ENCODE measurements around the gene CDK16. TPM values are rescaled to one million over a fixed set of nuclear protein-coding genes. Genes with fewer than 3 reads are reported as not detected.

The CDK16 gene
- polyA plus RNA-seq, 1 of the 3 experiments (the other 2 are of a cell fraction), result 116 TPM

DNA sequence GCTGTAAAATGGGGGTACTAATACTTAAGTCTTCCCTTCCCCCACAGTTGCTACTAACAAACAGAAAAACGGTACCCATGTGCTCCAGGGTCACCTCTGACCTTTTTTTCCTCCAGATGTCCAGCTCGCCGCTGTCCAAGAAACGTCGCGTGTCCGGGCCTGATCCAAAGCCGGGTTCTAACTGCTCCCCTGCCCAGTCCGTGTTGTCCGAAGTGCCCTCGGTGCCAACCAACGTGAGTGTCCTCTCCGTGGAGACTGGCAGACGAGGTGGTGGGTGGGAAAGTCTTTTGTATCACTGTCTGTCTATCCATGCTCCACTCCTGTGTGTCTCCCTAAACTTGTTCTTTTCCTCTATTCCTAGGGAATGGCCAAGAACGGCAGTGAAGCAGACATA lies 19.8 kb upstream of the CDK16 start:
- H3K9me3 ChIP-seq, result no peaks in the 10 kb centered on the region
- H3K79me2 ChIP-seq (ENCODE audit: insufficient read depth), result peaks cover 53% of the 10 kb centered on the region
- H3K4me3 ChIP-seq (ENCODE audit: low read depth in 2 of 2, low read length in 1 of 2), result no peak overlapping the region
- H3K9me2 ChIP-seq, result no peaks in the 10 kb centered on the region
- H3K9ac ChIP-seq, result no peak overlapping the region
- no peaks in the 10 kb centered on the region for H3F3A ChIP-seq (replicated peaks; ENCODE audit: insufficient read depth)
- no peak overlapping the region for H3K27ac ChIP-seq (ENCODE audit: low read depth in 2 of 2, low read length in 1 of 2)
- WGBS (ENCODE audit: low lambda C conversion rate), result 91% methylated on average over 15 of the region's 15 CpGs
- H3K4me1 ChIP-seq (ENCODE audit: control insufficient read depth in 1 of 2, insufficient read depth in 2 of 2, low read depth in 1 of 2, low read length in 1 of 2), result peaks cover 16 to 33% of the 10 kb centered on the region in 2 experiments
- ChIA-PET CTCF (interaction anchor here (1.3 kb wide), 1 partner anchor 185 kb away, joined by 3 read pairs; no protein-coding TSS in a partner anchor), POLR2A (no interaction called here)
- TF ChIP-seq, protein P1, sequence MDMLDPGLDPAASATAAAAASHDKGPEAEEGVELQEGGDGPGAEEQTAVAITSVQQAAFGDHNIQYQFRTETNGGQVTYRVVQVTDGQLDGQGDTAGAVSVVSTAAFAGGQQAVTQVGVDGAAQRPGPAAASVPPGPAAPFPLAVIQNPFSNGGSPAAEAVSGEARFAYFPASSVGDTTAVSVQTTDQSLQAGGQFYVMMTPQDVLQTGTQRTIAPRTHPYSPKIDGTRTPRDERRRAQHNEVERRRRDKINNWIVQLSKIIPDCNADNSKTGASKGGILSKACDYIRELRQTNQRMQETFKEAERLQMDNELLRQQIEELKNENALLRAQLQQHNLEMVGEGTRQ (IDR thresholded peaks at IDR 0.05; ENCODE audit: borderline replicate concordance, low read depth, low read length), result no peak
- TF ChIP-seq EP300 (IDR thresholded peaks at IDR 0.05; ENCODE audit: borderline replicate concordance in 1 of 2, low read depth in 1 of 2, low read length in 1 of 2) (no peak), FOXJ3 (CRISPR knock-in tag; IDR thresholded peaks at IDR 0.05) (no peak), ELF1 (IDR thresholded peaks at IDR 0.05) (no peak), FOSL2 (IDR thresholded peaks at IDR 0.05; ENCODE audit: borderline replicate concordance, low read depth) (no peak), RCOR1 (IDR thresholded peaks at IDR 0.05; ENCODE audit: low read length) (no peak), TCF12 (IDR thresholded peaks at IDR 0.05) (no peak), TEAD4 (IDR thresholded peaks at IDR 0.05; ENCODE audit: borderline replicate concordance, insufficient read depth) (no peak), SIN3A (IDR thresholded peaks at IDR 0.05; ENCODE audit: borderline replicate concordance, low read depth, low read length) (no peak), RFX5 (IDR thresholded peaks at IDR 0.05; ENCODE audit: low read length) (no peak), MXI1 (IDR thresholded peaks at IDR 0.05; ENCODE audit: low read depth, low read length) (no peak), NRF1 (IDR thresholded peaks at IDR 0.05; ENCODE audit: low read depth, low read length) (no peak), GATA2 (CRISPR knock-in tag; IDR thresholded peaks at IDR 0.05) (no peak)
- no peaks in the 10 kb centered on the region for H3K27me3 ChIP-seq (ENCODE audit: insufficient read depth)
- peaks cover 68 to 70% of the 10 kb centered on the region in 2 experiments for H3K36me3 ChIP-seq (replicated peaks in 1 of 2; ENCODE audit: control insufficient read depth in 1 of 2, insufficient read depth in 2 of 2, low read length in 1 of 2)
- no peak overlapping the region for H2AFZ ChIP-seq (ENCODE audit: low read depth)
- H3K4me2 ChIP-seq, result no peak overlapping the region
- peaks cover 54% of the 10 kb centered on the region for H4K20me1 ChIP-seq (ENCODE audit: insufficient read depth)
- DNase-seq, result no peak

DNA sequence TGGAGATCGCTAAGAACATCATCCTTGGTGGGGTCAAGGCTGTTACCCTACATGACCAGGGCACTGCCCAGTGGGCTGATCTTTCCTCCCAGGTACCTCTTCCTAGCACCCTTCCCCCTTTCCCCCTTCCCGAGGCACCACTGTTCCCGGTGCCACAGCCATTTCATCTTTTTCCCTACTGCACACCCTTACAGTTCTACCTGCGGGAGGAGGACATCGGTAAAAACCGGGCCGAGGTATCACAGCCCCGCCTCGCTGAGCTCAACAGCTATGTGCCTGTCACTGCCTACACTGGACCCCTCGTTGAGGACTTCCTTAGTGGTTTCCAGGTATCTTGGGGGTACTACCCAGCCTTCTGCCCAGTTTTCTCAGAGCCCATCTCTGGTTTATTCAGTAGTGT lies 19.2 kb upstream of the CDK16 start:
- Histone ChIP-seq H3K4me1 (ENCODE audit: control insufficient read depth in 1 of 2, insufficient read depth in 2 of 2, low read depth in 1 of 2, low read length in 1 of 2) (peaks cover 16 to 33% of the 10 kb centered on the region in 2 experiments), H3K27me3 (ENCODE audit: insufficient read depth) (no peaks in the 10 kb centered on the region), H2AFZ (ENCODE audit: low read depth) (no peak overlapping the region), H4K20me1 (ENCODE audit: insufficient read depth) (peaks cover 54% of the 10 kb centered on the region), H3K36me3 (replicated peaks in 1 of 2; ENCODE audit: control insufficient read depth in 1 of 2, insufficient read depth in 2 of 2, low read length in 1 of 2) (peaks cover 72 to 75% of the 10 kb centered on the region in 2 experiments), H3K9me2 (no peaks in the 10 kb centered on the region), H3K4me2 (no peak overlapping the region), H3F3A (replicated peaks; ENCODE audit: insufficient read depth) (peaks cover 1% of the 10 kb centered on the region), H3K9me3 (no peaks in the 10 kb centered on the region), H3K79me2 (ENCODE audit: insufficient read depth) (peaks cover 47% of the 10 kb centered on the region), H3K4me3 (ENCODE audit: low read depth in 2 of 2, low read length in 1 of 2) (no peak overlapping the region), H3K27ac (ENCODE audit: low read depth in 2 of 2, low read length in 1 of 2) (no peak overlapping the region), H3K9ac (no peak overlapping the region)
- ChIA-PET POLR2A (no interaction called here), CTCF (interaction anchor here (1.3 kb wide), 1 partner anchor 185 kb away, joined by 3 read pairs; no protein-coding TSS in a partner anchor)
- DNase-seq, result no peak
- TF ChIP-seq, protein P2, sequence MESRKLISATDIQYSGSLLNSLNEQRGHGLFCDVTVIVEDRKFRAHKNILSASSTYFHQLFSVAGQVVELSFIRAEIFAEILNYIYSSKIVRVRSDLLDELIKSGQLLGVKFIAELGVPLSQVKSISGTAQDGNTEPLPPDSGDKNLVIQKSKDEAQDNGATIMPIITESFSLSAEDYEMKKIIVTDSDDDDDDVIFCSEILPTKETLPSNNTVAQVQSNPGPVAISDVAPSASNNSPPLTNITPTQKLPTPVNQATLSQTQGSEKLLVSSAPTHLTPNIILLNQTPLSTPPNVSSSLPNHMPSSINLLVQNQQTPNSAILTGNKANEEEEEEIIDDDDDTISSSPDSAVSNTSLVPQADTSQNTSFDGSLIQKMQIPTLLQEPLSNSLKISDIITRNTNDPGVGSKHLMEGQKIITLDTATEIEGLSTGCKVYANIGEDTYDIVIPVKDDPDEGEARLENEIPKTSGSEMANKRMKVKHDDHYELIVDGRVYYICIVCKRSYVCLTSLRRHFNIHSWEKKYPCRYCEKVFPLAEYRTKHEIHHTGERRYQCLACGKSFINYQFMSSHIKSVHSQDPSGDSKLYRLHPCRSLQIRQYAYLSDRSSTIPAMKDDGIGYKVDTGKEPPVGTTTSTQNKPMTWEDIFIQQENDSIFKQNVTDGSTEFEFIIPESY (IDR thresholded peaks at IDR 0.05; ENCODE audit: borderline replicate concordance, low read depth), result no peak
- TF ChIP-seq CHD2 (IDR thresholded peaks at IDR 0.05; ENCODE audit: low read length, partially characterized antibody) (no peak), SMC3 (IDR thresholded peaks at IDR 0.05; ENCODE audit: low read depth, low read length) (no peak)
- TF ChIP-seq, protein P3, sequence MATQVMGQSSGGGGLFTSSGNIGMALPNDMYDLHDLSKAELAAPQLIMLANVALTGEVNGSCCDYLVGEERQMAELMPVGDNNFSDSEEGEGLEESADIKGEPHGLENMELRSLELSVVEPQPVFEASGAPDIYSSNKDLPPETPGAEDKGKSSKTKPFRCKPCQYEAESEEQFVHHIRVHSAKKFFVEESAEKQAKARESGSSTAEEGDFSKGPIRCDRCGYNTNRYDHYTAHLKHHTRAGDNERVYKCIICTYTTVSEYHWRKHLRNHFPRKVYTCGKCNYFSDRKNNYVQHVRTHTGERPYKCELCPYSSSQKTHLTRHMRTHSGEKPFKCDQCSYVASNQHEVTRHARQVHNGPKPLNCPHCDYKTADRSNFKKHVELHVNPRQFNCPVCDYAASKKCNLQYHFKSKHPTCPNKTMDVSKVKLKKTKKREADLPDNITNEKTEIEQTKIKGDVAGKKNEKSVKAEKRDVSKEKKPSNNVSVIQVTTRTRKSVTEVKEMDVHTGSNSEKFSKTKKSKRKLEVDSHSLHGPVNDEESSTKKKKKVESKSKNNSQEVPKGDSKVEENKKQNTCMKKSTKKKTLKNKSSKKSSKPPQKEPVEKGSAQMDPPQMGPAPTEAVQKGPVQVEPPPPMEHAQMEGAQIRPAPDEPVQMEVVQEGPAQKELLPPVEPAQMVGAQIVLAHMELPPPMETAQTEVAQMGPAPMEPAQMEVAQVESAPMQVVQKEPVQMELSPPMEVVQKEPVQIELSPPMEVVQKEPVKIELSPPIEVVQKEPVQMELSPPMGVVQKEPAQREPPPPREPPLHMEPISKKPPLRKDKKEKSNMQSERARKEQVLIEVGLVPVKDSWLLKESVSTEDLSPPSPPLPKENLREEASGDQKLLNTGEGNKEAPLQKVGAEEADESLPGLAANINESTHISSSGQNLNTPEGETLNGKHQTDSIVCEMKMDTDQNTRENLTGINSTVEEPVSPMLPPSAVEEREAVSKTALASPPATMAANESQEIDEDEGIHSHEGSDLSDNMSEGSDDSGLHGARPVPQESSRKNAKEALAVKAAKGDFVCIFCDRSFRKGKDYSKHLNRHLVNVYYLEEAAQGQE (IDR thresholded peaks at IDR 0.05; ENCODE audit: low read depth, low read length), result no peak
- WGBS (ENCODE audit: low lambda C conversion rate), result 89% methylated on average over 10 of the region's 10 CpGs

All from SK-N-SH (cell line).